Epidermal melanocyte (primary cell): ENCODE results near the gene PLPP2.

ENCODE experiments used
- DNase-seq: peaks from one replicate; pipeline ENCODE4 v3.0.0; 2011; ENCODE audit warnings: low spot score; ENCODE audit not compliant: insufficient read length

Gene PLPP2

GRCh38 chr19:293436-294110, 2.4 kb upstream of the PLPP2 start:
- DNase-seq, result no peak

DNA sequence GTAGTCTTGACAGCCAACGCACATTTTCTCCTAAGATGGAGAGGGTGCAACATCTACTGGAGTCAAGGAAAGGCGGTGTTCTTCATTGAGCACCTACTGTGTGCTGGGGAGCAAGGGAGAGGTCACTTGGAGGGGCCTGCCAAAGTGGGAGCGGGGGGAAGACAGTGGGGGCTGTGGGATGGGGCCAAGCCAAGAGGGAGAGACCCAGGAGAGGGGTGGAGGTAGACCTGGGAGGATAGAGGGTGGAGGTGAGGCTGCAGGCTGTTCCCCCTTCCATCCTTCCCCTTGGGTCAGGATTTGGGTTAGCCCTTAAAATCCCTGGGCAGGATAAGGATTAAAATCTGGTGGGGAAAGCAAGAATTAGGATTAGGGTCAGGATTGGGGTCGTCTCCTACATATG, 1.7 kb upstream of the PLPP2 start:
- DNase-seq, result no peak

DNA sequence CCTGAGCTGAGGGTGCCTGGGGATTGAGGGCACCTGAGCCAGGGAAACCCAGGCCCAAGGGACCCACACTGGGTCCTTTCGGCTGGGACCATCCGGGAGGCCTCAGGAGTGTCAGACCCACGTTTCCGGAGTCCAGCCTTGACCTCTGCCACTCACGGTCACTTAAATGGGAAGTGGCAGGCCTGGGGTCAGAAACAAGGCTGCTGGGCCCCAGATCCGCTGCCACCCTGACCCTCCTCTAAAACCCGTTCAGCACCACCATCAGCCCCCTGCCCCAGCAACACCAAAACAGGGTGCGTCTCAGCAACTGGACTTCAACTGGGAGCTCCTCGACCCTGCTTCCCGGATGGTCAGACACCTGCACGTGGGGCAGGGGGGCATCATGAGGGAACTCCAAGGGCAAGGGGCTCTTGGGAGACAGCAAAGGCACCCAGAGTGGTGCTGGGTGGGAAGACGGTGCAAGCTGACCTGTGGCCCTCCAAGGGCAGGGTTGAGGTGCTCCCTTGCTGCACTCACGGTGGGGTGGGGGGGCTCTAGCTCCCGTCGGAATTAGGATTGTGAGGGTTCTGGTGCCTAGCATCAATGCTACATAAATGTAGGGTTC, 1.2 kb upstream of the PLPP2 start:
- DNase-seq, result no peak

DNA sequence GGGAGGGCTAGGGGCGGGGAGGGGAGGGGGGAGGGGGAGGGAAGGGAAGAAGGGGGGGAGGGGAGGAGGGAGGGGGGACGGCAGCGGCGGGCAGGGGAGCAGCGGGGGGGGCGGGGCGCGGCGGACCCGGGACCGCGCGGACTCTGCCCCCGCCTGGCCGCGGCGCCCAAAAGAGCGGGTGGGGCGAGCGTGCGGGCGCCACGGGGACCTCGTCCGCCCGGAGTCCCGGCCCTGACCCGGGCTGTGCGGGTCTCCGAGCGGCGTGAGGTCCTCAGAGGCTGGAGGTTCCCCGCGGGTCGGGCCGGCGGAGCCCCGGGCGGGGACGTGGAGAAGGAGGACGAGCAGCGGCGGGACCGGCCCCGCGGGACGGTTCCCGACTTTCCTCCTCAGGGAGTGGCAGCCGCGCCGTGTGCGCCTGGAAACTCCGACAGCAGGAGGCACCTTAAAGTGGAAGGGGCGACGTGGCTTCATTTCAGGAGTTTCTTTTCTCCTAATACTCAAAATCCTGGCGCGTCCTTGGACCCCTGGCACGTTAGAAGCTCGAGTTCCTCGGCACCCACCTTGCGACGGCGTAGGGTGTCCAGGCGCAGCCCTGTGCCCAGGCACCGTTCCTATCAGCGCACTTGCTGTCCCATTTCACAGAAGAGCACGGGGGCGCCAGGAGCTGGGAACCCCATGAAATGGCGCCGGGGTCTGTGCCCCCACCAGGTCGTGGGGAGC, 518 bp upstream of the PLPP2 start:
- DNase-seq, result no peak

DNA sequence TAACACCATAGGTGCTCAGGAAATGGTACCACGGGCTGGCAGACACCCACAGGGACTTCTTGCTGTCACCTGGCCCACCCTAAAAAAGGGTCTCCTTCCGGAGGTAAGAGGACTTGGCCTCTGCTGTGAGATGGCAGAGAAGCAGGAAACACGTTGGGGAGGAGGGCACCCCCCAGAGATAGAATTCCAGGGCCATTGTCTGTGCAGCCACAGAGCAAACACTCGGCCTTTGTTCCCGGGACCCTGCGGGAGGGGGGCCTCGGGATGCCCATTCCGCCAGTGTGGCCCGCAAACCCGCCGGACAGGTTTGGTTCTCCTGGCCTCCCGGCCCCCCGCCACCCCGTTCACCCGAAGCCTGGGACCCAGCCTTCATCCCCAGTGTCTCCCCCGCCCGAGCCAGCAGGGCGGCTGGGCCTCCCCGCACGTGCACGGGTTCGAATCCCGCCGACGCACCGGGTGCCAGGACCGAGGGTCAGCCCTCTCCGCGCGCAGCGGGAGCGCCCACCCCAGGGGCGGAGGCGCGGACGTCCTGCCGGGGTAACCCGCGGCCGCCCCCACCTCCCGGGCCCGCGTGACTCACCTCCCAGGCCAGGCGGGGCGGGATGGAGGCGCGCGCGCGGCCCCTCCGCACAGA, 714 bp downstream of the PLPP2 start:
- DNase-seq, result no peak

GRCh38 chr19:289651-290371, 1.4 kb downstream of the PLPP2 start:
- DNase-seq, result no peak

- DNase-seq, result no peak
Observed at GRCh38 chr19:288911-289310, 2.3 kb downstream of the PLPP2 start.

- DNase-seq, result no peak
Observed at GRCh38 chr19:287381-287871, 3.8 kb downstream of the PLPP2 start.

- DNase-seq, result no peak
Observed at GRCh38 chr19:283395-283794, 7.8 kb downstream of the PLPP2 start.

GRCh38 chr19:282501-282900, 8.7 kb downstream of the PLPP2 start:
- DNase-seq, result no peak

GRCh38 chr19:281992-282391, 9.2 kb downstream of the PLPP2 start:
- no peak for DNase-seq

DNA sequence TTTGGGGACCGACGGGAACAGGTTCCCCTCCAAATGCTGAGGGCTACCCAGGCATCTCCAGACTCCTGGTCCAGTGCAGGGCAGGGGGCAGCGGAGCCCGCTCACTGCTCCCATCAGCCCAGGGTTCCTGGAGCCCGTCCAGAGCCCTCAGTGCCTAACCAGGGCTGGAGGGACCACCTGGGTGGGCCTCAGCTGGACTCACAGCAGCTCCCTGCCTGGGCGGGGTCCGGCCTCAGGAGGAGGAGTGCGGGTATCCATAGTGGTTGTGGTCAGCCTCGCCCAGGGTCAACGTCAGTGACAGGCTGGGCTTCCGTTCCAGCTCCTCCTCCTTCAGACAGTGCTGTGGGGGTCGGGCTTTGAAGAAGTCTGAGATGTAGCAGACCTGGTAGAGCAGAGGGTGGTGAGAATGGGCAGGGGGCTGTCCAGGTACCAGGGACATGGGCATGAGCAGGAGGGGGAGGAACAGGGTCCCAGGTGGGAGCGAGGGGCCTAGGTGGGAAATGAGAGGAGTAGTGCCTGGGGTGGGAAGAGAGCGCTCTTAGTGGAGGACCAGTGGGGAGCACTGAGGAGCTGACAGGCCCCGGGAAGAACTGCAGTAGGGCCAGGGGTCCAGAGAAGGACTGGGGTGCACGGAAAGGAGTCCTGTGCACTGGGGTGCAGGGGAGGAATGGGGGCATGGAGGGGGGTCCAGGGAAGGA, 9.9 kb downstream of the PLPP2 start:
- DNase-seq, result no peak

DNA sequence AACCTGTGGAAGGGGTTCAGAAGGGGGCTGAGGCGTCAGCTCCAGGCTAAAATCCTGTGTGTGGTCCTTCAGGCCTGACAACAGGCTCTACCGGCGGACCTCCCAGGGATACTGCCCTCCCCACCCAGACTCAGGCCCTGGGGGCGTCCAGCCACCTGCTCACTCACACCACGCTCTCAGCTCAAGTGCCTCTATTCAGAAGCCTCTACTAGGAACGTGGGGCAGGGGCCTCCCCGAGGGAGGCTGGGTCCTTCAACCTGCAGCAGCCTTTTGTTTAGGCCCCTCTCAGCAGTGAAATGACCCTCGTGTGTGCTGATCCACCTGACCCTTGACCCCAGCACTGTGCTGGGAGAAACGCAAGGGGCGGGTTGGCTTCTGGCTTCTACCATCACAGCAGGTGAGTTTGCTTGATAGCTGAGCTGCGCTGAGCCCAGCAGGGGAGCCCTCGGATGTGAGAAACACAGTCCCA, 10.6 kb downstream of the PLPP2 start:
- no peak for DNase-seq

GRCh38 chr19:279656-280055, 11.5 kb downstream of the PLPP2 start:
- DNase-seq, result no peak

- no peak for DNase-seq
Observed at GRCh38 chr19:279231-279630, 12.0 kb downstream of the PLPP2 start.

GRCh38 chr19:277581-278165, 13.5 kb downstream of the PLPP2 start:
- no peak for DNase-seq

DNA sequence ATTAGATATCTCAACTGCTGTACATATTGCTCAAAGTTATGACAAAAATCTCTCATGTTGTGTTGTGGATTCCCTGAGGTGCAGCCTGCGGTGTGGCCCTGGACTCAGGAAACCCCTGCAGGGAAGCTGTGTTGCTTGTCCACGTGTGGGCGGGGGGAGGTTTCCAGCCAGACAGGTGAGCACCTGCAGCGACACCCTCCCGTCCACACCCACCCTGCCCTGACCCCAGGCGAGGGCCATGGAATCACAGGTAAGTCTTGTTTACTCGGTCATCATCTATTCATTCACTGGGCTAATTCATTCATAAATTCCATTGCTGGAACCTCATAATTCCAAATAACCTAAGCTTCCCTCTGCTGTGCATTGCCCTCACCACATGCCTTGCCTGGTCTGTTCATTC, 14.1 kb downstream of the PLPP2 start:
- no peak for DNase-seq

DNA sequence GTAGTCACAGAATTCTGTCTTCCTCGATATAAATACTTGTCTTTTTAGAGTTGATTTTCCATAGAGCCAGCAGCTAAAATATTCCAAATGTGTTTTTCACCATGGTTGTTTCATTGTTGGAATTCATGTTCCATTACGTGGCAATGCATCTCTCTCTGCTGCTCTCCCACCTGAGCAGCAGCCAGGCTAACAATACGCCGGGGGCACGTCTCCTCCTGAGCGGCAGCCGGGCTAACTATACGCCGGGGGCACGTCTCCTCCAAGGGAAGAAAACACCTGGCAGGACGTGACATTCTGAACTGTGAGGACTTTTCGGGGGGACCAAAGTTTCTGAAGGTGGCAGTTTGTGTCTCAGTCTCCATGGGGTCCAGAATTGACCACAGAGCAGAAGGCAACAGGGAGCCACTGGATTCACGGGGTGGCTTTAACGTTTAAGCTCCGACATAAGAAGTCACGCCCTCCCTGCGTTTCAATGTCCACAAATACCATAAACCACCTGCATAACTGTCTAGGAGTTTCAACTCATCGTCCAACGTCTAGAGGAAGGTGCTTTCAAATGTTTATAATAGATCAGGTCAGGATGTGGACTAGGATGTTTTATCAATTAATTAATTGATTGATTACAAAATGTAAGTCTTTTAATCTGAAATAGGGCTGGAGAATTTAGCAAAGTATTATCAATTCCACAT, 15.1 kb downstream of the PLPP2 start:
- no peak for DNase-seq

DNA sequence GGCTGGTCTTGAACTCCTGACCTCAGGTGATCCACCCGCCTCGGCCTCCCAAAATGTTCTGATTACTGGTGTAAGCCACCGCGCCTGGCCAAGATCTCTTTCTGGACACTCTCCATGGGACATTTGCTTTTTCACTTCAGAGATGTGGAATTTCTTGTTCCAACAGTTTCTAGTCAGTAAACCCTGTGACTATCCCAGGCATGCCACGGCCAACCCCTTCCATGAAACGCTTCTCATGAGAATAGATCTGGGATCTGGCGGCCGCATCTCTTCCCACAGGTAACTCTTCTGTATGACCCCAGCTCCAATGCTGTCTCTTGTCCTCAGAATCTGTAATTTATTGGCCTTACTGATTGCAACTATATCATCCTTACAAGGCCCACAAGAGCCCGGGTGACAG, 16.2 kb downstream of the PLPP2 start:
- no peak for DNase-seq

- DNase-seq, result no peak
Observed at GRCh38 chr19:273393-273792, 17.8 kb downstream of the PLPP2 start.
